Liver (tissue), 3 donors: ENCODE data around the gene IL37.

Experiments
- CTCF ChIP-seq: fragments of 150-350 bp; IDR thresholded peaks from 2 replicates; pipeline ENCODE4 v1.5.1; 2017; ENCODE audit warnings: improper control_type of control experiment, low read depth, low read length; ENCODE audit not compliant: missing input control
- MAX ChIP-seq: IDR thresholded peaks from 2 replicates; pipeline ENCODE4 v1.6.1; 2016; ENCODE audit warnings: antibody characterized with exemption
- RAD21 ChIP-seq, 2 donors: IDR thresholded peaks; 2 replicates each; pipeline ENCODE4 v1.6.1; 2016; ENCODE audit warnings: antibody characterized with exemption in 2 of 2, mild to moderate bottlenecking in 2 of 2
- RXRA ChIP-seq, 2 donors: IDR thresholded peaks; 2 replicates each; pipeline ENCODE4 v1.6.1; 2017 to 2018; ENCODE audit warnings: antibody characterized with exemption in 2 of 2, mild to moderate bottlenecking in 1 of 2
- TAF1 ChIP-seq: conservative IDR thresholded peaks from 2 replicates; pipeline ENCODE4 v1.6.1; 2016; ENCODE audit warnings: antibody characterized with exemption, mild to moderate bottlenecking
- YY1 ChIP-seq: IDR thresholded peaks from 2 replicates; pipeline ENCODE4 v1.6.1; 2016; ENCODE audit warnings: antibody characterized with exemption, mild to moderate bottlenecking
- donor health status: healthy.
- donor health status: healthy.

GRCh38 chr2:112876257-112876970 lies 34.6 kb upstream of the IL37 start:
- no peak for TF ChIP-seq TAF1
- no peak for TF ChIP-seq CTCF
- TF ChIP-seq YY1: no peak
- no peak for TF ChIP-seq RAD21 (IDR thresholded peaks at IDR 0.05)
- TF ChIP-seq MAX: no peak
- TF ChIP-seq RXRA (IDR thresholded peaks at IDR 0.05): no peak
